Spleen (tissue), 11 donors: ENCODE results near the gene NR5A1. TPM values are rescaled to one million over a fixed set of nuclear protein-coding genes. Genes with fewer than 3 reads are reported as not detected.

Experiments used
- DNase-seq: peaks from one replicate; pipeline ENCODE4 v3.0.0-alpha.2; 2020
- H3K27ac ChIP-seq, 8 donors: fragments of 200-600 bp; sonication (generic) in 7 of 8; 1 replicate in 4 of 8; 2 replicates in 4 of 8; pipeline versions ENCODE4 v1.5.0 to v1.8.0; 2016 to 2021; ENCODE audit warnings: inconsistent platforms in 4 of 8, mild to moderate bottlenecking in 4 of 8, moderate library complexity in 1 of 8
- H3K27me3 ChIP-seq, 7 donors: fragments of 200-600 bp; sonication (generic) in 6 of 7; replicated peaks in 1 of 7; 1 replicate in 4 of 7; 2 replicates in 3 of 7; pipeline versions ENCODE4 v1.5.0 to v1.8.0; 2016 to 2021; ENCODE audit warnings: inconsistent platforms in 3 of 7, mild to moderate bottlenecking in 1 of 7
- H3K36me3 ChIP-seq, 6 donors: fragments of 200-600 bp; sonication (generic) in 5 of 6; 1 replicate in 4 of 6; 2 replicates in 2 of 6; pipeline versions ENCODE4 v1.5.0 to v1.8.0; 2016 to 2021; ENCODE audit warnings: inconsistent platforms in 2 of 6
- H3K4me1 ChIP-seq, 6 donors: fragments of 200-600 bp; sonication (generic) in 5 of 6; 1 replicate in 3 of 6; 2 replicates in 3 of 6; pipeline versions ENCODE4 v1.5.0 to v1.8.0; 2016 to 2021; ENCODE audit warnings: inconsistent platforms in 3 of 6
- H3K4me3 ChIP-seq, 8 donors: fragments of 200-600 bp; sonication (generic) in 7 of 8; 1 replicate in 4 of 8; 2 replicates in 4 of 8; pipeline versions ENCODE4 v1.5.0 to v1.8.0; 2016 to 2021; ENCODE audit warnings: inconsistent platforms in 4 of 8, mild to moderate bottlenecking in 4 of 8, moderate library complexity in 2 of 8
- H3K9me3 ChIP-seq, 8 donors: fragments of 200-600 bp; sonication (generic) in 7 of 8; 1 replicate in 4 of 8; 2 replicates in 4 of 8; pipeline versions ENCODE4 v1.5.0 to v1.8.0; 2016 to 2021; ENCODE audit warnings: inconsistent platforms in 4 of 8
- POLR2A ChIP-seq, 3 donors: fragments of 450-650 bp; IDR thresholded peaks; one replicate each; pipeline ENCODE4 v1.5.1; 2017; ENCODE audit warnings: antibody characterized with exemption in 3 of 3, mild to moderate bottlenecking in 1 of 3
- POLR2AphosphoS5 ChIP-seq, 3 donors: sonication (generic); formaldehyde crosslinking; IDR thresholded peaks; one replicate each; pipeline ENCODE4 v1.5.1; 2017; ENCODE audit warnings: antibody characterized with exemption in 3 of 3
- WGBS, 5 donors: extraction: QIAGEN DNeasy Blood & Tissue Kit in 3 of 5; methylation state at CpG; one replicate each; pipeline versions ENCODE4 v1.1.5 to v1.1.7; 2013 to 2018; 5-methylcytosine and 5-hydroxymethylcytosine counted together
- intact Hi-C: fragments of 100-400 bp; cut with DNase I; formaldehyde crosslinking; loops from one replicate; pipeline ENCODE4 v1.15.0; 2023; ENCODE audit warnings: low total_unique reads
- polyA plus RNA-seq, 3 donors: library from polyadenylated mRNA; stranded (reverse); fragments of 200-250 nt; gene quantifications; one replicate each; pipeline ENCODE4 v1.2.1, GENCODE V29; 2013
- total RNA-seq, 7 donors: library from RNA; depleted of rRNA in 3 of 7; stranded (reverse); fragments of >200 nt in 3 of 7; fragmentation: NEBNext Ultra II Directional in 4 of 7; extraction: Animal tissue kit (Norgen Biotek cat#: 25700) in 4 of 7; gene quantifications; one replicate each; pipeline versions ENCODE4 v1.1.0 to v1.2.1, GENCODE V29; 2016 to 2021
- TF ChIP-seq, protein P1 (sequence below), 11 experiments: fragments of 200-600 bp in 7 of 11; fragments of 450-650 bp in 4 of 11; sonication (generic) in 4 of 11; IDR thresholded peaks in 8 of 11; conservative IDR thresholded peaks in 3 of 11; 1 replicate in 7 of 11; 2 replicates in 4 of 11; pipeline versions ENCODE4 v1.4.0 to v1.8.0; 2016 to 2021; ENCODE audit warnings: antibody characterized with exemption in 11 of 11, inconsistent platforms in 4 of 11, mild to moderate bottlenecking in 1 of 11
- donor health status: healthy with polysubstance abuse.
- donor health status: DM: no; HTN: no; CAD: no; lungs with moderate emphysema.
- donor health status: DM: no; HTN: no; CAD: no.
- donor health status: Bipolar disorder and iron deficiency.
- donor health status: healthy.
- donor health status: DM: no; HTN: no; CAD: no.
- donor health status: DM: yes; HTN: yes; CAD: no.

NR5A1 gene
- total and polyA plus RNA-seq, 10 donors, result 46.5 to 378 (median 193) TPM

DNA sequence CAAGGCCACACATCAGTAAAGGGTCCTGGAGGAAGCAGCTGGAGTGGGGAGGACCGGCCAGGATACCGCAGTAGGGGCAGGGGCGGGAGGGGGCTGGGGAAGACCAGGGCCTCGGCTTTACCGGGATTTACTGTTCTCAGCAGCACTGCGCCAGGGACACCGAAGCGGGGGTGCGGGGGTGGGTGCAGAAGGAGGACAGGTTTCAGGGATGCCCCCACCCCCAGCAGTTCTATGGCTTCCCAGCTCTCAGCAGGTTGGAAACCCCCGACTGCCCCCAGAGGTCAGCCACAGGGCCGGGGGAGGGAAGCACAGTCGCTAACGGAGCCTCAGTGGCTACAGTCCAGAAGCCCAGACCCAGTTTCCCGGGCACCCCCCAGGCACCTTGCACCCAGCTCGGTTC is 21.3 kb downstream of the NR5A1 start:
- Histone ChIP-seq H3K27ac (peak overlapping the region in 5 of 8 donors; percentile 48 to 72 (median 63)), H3K4me1 (peaks cover 4 to 66% (median 25%) of the 10 kb centered on the region in 6 donors), H3K9me3 (no peaks in the 10 kb centered on the region), H3K36me3 (peaks cover 0 to 21% (median 0%) of the 10 kb centered on the region in 6 donors), H3K27me3 (peaks cover 0 to 61% (median 8%) of the 10 kb centered on the region in 7 donors), H3K4me3 (no peak overlapping the region)
- no peak for TF ChIP-seq POLR2A (IDR thresholded peaks at IDR 0.05)
- no peak for TF ChIP-seq POLR2AphosphoS5 (IDR thresholded peaks at IDR 0.05)
- TF ChIP-seq, protein P1, sequence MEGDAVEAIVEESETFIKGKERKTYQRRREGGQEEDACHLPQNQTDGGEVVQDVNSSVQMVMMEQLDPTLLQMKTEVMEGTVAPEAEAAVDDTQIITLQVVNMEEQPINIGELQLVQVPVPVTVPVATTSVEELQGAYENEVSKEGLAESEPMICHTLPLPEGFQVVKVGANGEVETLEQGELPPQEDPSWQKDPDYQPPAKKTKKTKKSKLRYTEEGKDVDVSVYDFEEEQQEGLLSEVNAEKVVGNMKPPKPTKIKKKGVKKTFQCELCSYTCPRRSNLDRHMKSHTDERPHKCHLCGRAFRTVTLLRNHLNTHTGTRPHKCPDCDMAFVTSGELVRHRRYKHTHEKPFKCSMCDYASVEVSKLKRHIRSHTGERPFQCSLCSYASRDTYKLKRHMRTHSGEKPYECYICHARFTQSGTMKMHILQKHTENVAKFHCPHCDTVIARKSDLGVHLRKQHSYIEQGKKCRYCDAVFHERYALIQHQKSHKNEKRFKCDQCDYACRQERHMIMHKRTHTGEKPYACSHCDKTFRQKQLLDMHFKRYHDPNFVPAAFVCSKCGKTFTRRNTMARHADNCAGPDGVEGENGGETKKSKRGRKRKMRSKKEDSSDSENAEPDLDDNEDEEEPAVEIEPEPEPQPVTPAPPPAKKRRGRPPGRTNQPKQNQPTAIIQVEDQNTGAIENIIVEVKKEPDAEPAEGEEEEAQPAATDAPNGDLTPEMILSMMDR (IDR thresholded peaks at IDR 0.05 in 8 of 11, conservative IDR thresholded peaks at IDR 0.05 in 3 of 11), result no peak
- WGBS, 5 donors, result 61 to 86% (median 67%) methylated on average over 6 to 15 of the region's 15 CpGs
- intact Hi-C loops, result no loop called here
- no peak for DNase-seq

DNA sequence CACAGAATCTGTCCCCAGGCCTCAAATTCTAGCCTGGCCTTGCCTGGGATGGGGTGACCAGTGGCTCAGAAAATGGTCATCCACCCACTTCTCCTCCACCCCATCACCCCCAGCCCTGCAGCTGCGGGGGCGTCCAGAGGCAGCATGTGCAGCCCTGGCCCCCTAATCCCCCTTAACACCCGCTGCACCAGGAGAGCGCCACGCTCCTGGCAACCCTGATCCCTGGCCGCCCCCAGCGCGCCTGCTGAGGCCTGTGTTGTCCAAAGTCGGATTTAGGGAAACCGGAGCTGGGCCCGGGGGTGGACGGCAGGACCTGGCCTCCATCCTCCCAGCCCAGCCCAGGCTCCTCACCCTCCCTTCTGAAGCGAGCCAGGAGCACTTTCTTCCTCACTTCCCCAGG is 22.0 kb downstream of the NR5A1 start:
- TF ChIP-seq POLR2AphosphoS5 (IDR thresholded peaks at IDR 0.05), result peak in 2 of 3 donors; percentile 51 to 57
- TF ChIP-seq, protein P1 (IDR thresholded peaks at IDR 0.05 in 8 of 11, conservative IDR thresholded peaks at IDR 0.05 in 3 of 11), result no peak
- Histone ChIP-seq H3K9me3 (no peaks in the 10 kb centered on the region), H3K4me1 (peaks cover 4 to 66% (median 27%) of the 10 kb centered on the region in 6 donors), H3K27me3 (peaks cover 0 to 64% (median 8%) of the 10 kb centered on the region in 7 donors), H3K4me3 (no peak overlapping the region), H3K27ac (peak overlapping the region in 3 of 8 donors; percentile 58 to 72 (median 70)), H3K36me3 (peaks cover 0 to 16% (median 0%) of the 10 kb centered on the region in 6 donors)
- 77 to 93% (median 81%) methylated on average over 5 to 13 of the region's 13 CpGs for WGBS, 5 donors
- intact Hi-C loops, result no loop called here
- DNase-seq, result no peak

DNA sequence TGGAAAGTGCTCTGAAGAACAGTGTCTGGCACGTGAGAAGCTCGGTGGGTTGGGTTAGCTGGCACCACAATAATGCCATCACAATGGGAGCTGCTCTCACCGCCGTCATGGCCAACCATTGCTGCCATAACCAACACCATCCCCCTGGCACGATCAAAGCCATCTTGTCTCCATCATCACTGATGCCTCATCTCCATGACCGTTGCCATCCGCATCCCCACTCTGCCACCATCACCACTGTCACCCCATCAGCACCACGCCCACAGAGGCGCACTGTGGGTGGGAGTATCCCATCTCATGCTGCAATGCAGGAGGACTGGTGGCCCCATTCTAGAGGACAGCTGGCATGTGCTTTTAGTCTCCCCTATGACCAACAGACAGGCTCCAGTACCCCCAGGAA is 23.7 kb downstream of the NR5A1 start:
- peak in 1 of 3 donors; percentile 42 for TF ChIP-seq POLR2AphosphoS5 (IDR thresholded peaks at IDR 0.05)
- TF ChIP-seq POLR2A (IDR thresholded peaks at IDR 0.05), result no peak
- peaks cover 0 to 11% (median 0%) of the 10 kb centered on the region in 6 donors for H3K36me3 ChIP-seq
- intact Hi-C loops, result no loop called here
- H3K4me3 ChIP-seq, result no peak overlapping the region
- DNase-seq, result no peak
- H3K27ac ChIP-seq, result no peak overlapping the region
- H3K4me1 ChIP-seq, result peaks cover 0 to 61% (median 25%) of the 10 kb centered on the region in 6 donors
- peaks cover 0 to 68% (median 12%) of the 10 kb centered on the region in 7 donors for H3K27me3 ChIP-seq
- no peaks in the 10 kb centered on the region for H3K9me3 ChIP-seq
- 89 to 99% (median 96%) methylated on average over 9 of the region's 9 CpGs for WGBS, 5 donors

DNA sequence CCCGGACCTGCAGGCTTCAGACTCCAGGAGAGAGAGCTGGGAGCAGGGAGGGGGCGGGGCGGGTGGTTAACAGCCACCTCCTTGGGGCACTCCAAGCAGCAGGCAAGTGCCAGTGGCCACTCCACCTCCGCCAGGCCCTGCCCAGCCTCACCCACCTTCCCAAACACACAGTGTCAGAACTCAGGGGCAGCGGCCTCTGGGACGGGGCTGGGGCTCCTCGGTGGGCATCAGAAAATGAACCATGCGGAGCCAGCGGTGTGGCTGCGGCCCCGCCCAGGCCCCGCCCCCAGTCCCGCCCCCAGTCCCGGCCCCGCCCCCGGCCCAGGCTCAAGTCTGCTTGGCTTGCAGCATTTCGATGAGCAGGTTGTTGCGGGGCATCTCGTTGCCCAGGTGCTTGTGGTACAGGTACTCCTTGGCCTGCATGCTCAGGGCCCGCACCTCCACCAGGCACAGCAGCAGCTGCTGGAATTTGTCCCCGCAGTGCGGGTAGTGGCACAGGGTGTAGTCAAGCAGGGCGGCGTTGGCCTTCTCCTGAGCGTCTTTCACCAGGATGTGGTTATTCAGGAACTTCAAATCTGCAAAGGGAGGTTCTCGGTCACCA is 24.7 kb downstream of the NR5A1 start:
- Histone ChIP-seq H3K27ac (no peak overlapping the region), H3K36me3 (peaks cover 0 to 11% (median 0%) of the 10 kb centered on the region in 6 donors), H3K9me3 (no peaks in the 10 kb centered on the region), H3K4me3 (no peak overlapping the region), H3K27me3 (peaks cover 0 to 73% (median 19%) of the 10 kb centered on the region in 7 donors), H3K4me1 (peaks cover 1 to 61% (median 26%) of the 10 kb centered on the region in 6 donors)
- intact Hi-C loops, result no loop called here
- DNase-seq, result no peak
- WGBS, 5 donors, result 44 to 56% (median 54%) methylated on average over 14 to 26 of the region's 26 CpGs
- peak; percentile 23 to 64 (median 56) for TF ChIP-seq POLR2AphosphoS5 (IDR thresholded peaks at IDR 0.05)
- TF ChIP-seq, protein P1 (IDR thresholded peaks at IDR 0.05 in 8 of 11, conservative IDR thresholded peaks at IDR 0.05 in 3 of 11), result no peak
